Measurements from ENCODE around the gene CCNI2. TPM values are rescaled to one million over a fixed set of nuclear protein-coding genes. Genes with fewer than 3 reads are reported as not detected.

The CCNI2 gene
- total RNA-seq, 1 experiment from 2014 or later, result 1.4 TPM

DNA sequence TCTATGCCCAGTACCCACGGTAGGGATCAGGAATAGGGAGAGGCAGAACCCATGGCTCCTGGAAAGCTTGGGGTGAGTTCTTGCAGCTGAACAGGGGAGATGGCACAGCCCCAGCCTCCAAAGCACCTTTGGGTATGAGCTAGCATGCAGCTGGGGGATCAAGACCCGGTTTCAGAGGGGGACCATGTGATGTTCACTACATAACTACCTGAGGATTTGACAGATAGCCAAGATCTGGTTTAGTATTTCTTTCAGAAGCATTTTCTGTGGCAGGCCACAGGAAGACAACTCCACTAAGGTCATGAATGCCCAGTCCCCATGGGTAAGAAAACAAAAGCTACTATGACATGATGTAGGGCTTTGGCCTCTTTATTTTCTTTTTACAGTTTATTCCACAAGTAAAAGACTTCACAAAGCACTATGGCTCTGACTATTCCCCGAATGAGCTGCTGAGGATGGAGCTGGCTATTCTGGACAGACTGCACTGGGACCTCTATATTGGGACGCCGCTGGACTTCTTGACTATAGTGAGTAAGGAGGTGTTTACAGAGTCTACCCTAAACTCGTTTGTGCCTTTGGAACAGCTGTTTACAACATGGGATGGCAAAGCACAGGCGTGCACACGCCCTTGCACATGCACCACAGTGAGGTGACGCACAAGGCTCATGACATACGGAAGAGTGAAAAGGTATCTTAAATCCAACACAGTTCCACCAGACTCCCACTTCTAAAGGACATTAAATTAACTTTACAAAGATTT lies 3.4 kb downstream of the CCNI2 start:
- Histone ChIP-seq H3K36me3 (ENCODE audit: control insufficient read depth in 1 of 2, insufficient read depth in 2 of 2, low read length in 2 of 2) (no peaks in the 10 kb centered on the region), H3K79me2 (ENCODE audit: insufficient read depth, low read length) (no peaks in the 10 kb centered on the region), H3K9me3 (ENCODE audit: control insufficient read depth in 1 of 2, insufficient read depth in 1 of 2, low read depth in 1 of 2, low read length in 2 of 2) (no peaks in the 10 kb centered on the region), H3K4me3 (replicated peaks in 1 of 2; ENCODE audit: low read depth in 1 of 2, low read length in 2 of 2) (no peak overlapping the region), H3K4me1 (ENCODE audit: control insufficient read depth in 1 of 2, insufficient read depth in 2 of 2, low read length in 2 of 2) (peaks cover 8 to 14% of the 10 kb centered on the region in 2 experiments; a peak in 3 of 4 replicates), H2AFZ (ENCODE audit: low read depth, low read length, poor library complexity, severe bottlenecking) (no peak overlapping the region), H3K9me2 (ENCODE audit: insufficient read depth) (no peaks in the 10 kb centered on the region), H4K20me1 (ENCODE audit: insufficient read depth) (no peaks in the 10 kb centered on the region), H3K27ac (ENCODE audit: low read depth, low read length) (no peak overlapping the region), H3K4me2 (ENCODE audit: low read length) (no peak overlapping the region), H3K27me3 (ENCODE audit: insufficient read depth, low read length) (no peaks in the 10 kb centered on the region), H3K9ac (ENCODE audit: low read length) (no peak overlapping the region)
- RAD21 ChIA-PET (ENCODE audit: low non-redundant PET in 1 of 2, low total read pairs in 2 of 2, uncharacterized antibody in 2 of 2, unreplicated experiment in 2 of 2), result no interaction called here
- POLR2A ChIA-PET, result no interaction called here
- DNase-seq (ENCODE audit: low read depth, low spot score) (no peak), ATAC-seq (no peak)
- CTCF ChIA-PET, result interaction anchor here (0.6 kb wide), 1 partner anchor 224 kb away, joined by 3 read pairs; no protein-coding TSS in a partner anchor
- no peak for TF ChIP-seq CBX3 (IDR thresholded peaks at IDR 0.05; ENCODE audit: low read depth)
- no peak for TF ChIP-seq TCF7L2 (IDR thresholded peaks at IDR 0.05; ENCODE audit: borderline replicate concordance, extremely low read depth, insufficient read depth, insufficient read length)
- no peak for TF ChIP-seq SIN3A (IDR thresholded peaks at IDR 0.05; ENCODE audit: low read depth)
- no peak for TF ChIP-seq EZH2phosphoT487 (IDR thresholded peaks at IDR 0.05; ENCODE audit: borderline replicate concordance)
- no peak for TF ChIP-seq EZH2 (IDR thresholded peaks at IDR 0.05)
- TF ChIP-seq ZNF274 (IDR thresholded peaks at IDR 0.05; ENCODE audit: low read depth, low read length), result no peak
- TF ChIP-seq SP1 (IDR thresholded peaks at IDR 0.05; ENCODE audit: low read depth), result no peak
- no peak for TF ChIP-seq ZBTB33 (IDR thresholded peaks at IDR 0.05; ENCODE audit: extremely low read depth, insufficient replicate concordance, low read length)
- no peak for TF ChIP-seq FOSL1 (IDR thresholded peaks at IDR 0.05; ENCODE audit: low read depth)
- no peak for TF ChIP-seq POLR2A (IDR thresholded peaks at IDR 0.05; ENCODE audit: borderline replicate concordance, extremely low read depth, insufficient read depth, insufficient read length)
- TF ChIP-seq REST (IDR thresholded peaks at IDR 0.05; ENCODE audit: low read depth), result no peak
- TF ChIP-seq SRF (IDR thresholded peaks at IDR 0.05; ENCODE audit: low read depth), result no peak
- TF ChIP-seq CEBPB (IDR thresholded peaks at IDR 0.05; ENCODE audit: low read depth), result no peak
- TF ChIP-seq ELF1 (IDR thresholded peaks at IDR 0.05; ENCODE audit: borderline replicate concordance, low read depth), result no peak
- intact Hi-C loops (cut with micrococcal nuclease), result no loop called here
- BruUV-seq (replicated peaks), result no TSS peak
